GM08714 (cell line): Measurements from ENCODE around the gene TPI1.

ENCODE experiments used
- H3K4me3 ChIP-seq: fragments of 200-500 bp; sonication (Bioruptor generic); 2 replicates; pipeline ENCODE4 v1.5.1; 2014; ENCODE audit warnings: mild to moderate bottlenecking, low read length, inconsistent platforms
- ZNF274 ChIP-seq: IDR thresholded peaks from 2 replicates; pipeline ENCODE4 v1.6.1; 2012; ENCODE audit warnings: mild to moderate bottlenecking, low read depth, low read length

Gene TPI1

DNA sequence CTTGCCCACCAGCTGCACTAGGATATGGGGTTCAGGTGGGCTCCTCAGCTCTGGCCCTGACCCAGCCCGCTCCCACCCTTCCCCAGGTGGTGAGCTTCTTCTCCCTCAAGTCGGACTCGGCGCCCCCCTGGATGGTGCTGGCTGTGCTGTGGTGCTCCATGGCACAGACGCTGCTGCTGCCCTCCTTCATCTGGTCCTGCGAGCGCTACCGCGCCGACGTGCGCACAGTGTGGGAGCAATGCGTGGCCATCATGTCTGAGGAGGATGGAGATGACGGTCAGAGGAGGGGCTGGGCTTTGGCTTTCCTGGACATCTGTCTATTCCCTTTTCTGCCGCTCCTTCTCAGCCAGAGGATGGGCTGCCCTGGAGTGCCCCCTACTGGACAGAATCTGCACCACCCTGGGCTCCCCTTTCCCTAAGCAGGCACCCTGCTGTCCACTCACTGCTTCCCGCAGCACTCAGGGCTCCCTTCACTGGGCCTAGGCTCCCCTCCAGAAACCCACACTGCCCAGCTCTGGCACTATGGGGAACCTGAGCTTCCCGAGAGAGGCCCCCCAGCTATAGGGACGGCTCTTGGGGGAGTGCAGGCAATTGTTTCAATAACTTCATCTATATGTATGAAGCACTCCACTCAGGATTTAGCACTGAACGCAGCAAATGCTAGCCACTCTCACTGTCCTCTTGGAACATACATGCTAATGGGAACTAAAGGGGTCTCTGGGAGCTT lies 41.8 kb upstream of the TPI1 start:
- no peak overlapping the region for H3K4me3 ChIP-seq
- no peak for TF ChIP-seq ZNF274

DNA sequence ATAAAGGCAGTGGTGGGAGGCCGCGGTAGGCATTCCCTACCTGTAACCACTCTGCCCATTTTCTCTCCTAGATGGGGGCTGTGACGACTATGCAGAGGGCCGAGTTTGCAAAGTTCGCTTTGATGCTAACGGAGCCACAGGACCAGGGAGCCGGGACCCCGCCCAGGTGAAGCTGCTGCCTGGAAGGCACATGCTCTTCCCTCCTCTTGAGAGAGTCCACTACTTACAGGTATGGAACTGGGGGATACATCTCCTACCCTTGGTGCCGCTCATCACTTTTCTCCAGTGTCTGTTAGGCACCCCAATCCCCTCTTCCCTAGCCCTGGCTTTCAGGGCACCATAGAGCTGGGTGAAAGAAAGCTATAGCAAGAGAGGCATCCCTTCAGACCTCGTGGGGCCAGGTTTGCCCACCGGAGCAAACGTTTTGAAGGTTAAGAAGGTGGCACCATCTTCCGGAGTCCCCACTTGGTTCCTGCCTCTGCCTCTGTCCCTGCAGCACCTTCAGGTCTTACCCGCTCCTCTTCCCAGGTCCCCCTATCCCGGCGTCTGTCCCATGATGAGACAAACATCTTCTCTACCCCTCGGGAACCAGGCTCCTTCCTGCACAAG lies 41.1 kb upstream of the TPI1 start:
- no peak overlapping the region for H3K4me3 ChIP-seq
- no peak for TF ChIP-seq ZNF274

- TF ChIP-seq ZNF274, result no peak
- no peak overlapping the region for H3K4me3 ChIP-seq
These were observed 40.4 kb upstream of the TPI1 start for GRCh38 chr12:6826734-6827436.

GRCh38 chr12:6827437-6827911 lies 39.9 kb upstream of the TPI1 start:
- no peak overlapping the region for H3K4me3 ChIP-seq
- no peak for TF ChIP-seq ZNF274

- no peak for TF ChIP-seq ZNF274
- peak within 1 kb of the TSS; percentile 44 for H3K4me3 ChIP-seq
These were observed 39.1 kb upstream of the TPI1 start, which contains the start of gene P3H3 for GRCh38 chr12:6827982-6828780. Gene P3H3, plus strand, starts transcription at chr12:6828407. Its CDS starts 34 bp downstream, at chr12:6828441.

GRCh38 chr12:6828781-6829535 lies 38.4 kb upstream of the TPI1 start:
- TF ChIP-seq ZNF274, result no peak
- peak overlapping the region; percentile 44 for H3K4me3 ChIP-seq

GRCh38 chr12:6829536-6830220 lies 37.7 kb upstream of the TPI1 start:
- H3K4me3 ChIP-seq, result no peak overlapping the region
- no peak for TF ChIP-seq ZNF274

GRCh38 chr12:6830286-6830890 lies 36.9 kb upstream of the TPI1 start:
- no peak overlapping the region for H3K4me3 ChIP-seq
- no peak for TF ChIP-seq ZNF274

DNA sequence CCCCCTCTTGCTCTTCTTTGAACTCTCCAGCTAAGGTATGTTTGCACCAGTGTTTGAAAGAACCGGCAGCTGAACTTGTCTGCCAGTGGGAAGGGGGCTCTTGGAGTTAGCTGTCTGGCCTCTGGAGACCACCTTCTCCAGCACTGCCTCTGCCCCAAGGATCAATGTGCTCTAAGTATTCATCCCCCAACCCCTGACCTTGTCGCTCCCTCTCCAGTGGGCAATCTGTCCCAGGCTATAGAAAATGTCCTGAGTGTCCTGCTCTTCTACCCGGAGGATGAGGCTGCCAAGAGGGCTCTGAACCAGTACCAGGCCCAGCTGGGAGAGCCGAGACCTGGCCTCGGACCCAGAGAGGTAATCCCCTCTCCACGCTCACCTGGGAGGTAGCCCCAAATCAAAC lies 36.3 kb upstream of the TPI1 start:
- no peak overlapping the region for H3K4me3 ChIP-seq
- TF ChIP-seq ZNF274, result no peak

DNA sequence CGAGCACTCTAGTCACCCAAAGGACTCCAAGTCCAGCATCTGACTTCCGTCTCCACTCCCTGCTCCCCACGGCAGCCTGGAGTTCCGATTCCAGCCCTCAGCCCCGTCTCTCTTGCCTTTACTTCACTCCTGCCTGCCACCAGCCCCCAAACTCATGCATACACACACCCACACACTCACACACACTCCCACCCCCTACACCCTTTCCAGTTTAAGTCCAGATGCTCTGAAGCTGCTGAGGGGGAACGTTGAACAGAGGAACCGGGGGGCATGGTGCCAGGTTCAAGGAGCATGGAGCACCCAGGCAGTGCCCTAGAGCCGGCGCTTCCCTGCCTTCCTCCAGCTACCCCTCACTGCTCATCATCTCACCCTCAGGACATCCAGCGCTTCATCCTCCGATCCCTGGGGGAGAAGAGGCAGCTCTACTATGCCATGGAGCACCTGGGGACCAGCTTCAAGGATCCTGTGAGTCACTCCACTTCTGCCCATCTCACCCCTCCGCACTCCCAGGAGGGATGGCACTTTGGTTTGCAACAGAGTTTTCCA lies 35.8 kb upstream of the TPI1 start:
- no peak for TF ChIP-seq ZNF274
- no peak overlapping the region for H3K4me3 ChIP-seq

GRCh38 chr12:6832125-6832524 lies 35.2 kb upstream of the TPI1 start:
- TF ChIP-seq ZNF274, result no peak
- no peak overlapping the region for H3K4me3 ChIP-seq

- no peak overlapping the region for H3K4me3 ChIP-seq
- no peak for TF ChIP-seq ZNF274
These were observed 34.0 kb upstream of the TPI1 start for GRCh38 chr12:6833189-6833890.

- no peak for TF ChIP-seq ZNF274
- H3K4me3 ChIP-seq, result no peak overlapping the region
These were observed 33.1 kb upstream of the TPI1 start for GRCh38 chr12:6834254-6834653.
